Smooth muscle cell (in vitro differentiated cells): ENCODE measurements around the gene SMAD6. TPM values are rescaled to one million over a fixed set of nuclear protein-coding genes. Genes with fewer than 3 reads are reported as not detected.
A peak's percentile ranks its signal among the peaks of the same experiment; 100 is the strongest.

Experiments
- DNase-seq: peaks from one replicate; lab custom pipeline; 2025; ENCODE audit not compliant: unreplicated experiment; lab: John Stamatoyannopoulos, UW
- H2AFZ ChIP-seq: fragments of 200-600 bp; sonication (generic); 2 replicates; pipeline ENCODE4 v1.6.0; 2016; ENCODE audit warnings: antibody characterized with exemption, low read depth, mild to moderate bottlenecking
- H3F3A ChIP-seq: fragments of 200-600 bp; sonication (generic); 2 replicates; pipeline ENCODE4 v1.6.0; 2017; ENCODE audit warnings: antibody characterized with exemption, low read depth
- H3K27ac ChIP-seq: fragments of 200-600 bp; sonication (generic); 2 replicates; pipeline ENCODE4 v1.5.1; 2016; ENCODE audit warnings: low read depth, mild to moderate bottlenecking
- H3K27me3 ChIP-seq: fragments of 200-600 bp; sonication (generic); 2 replicates; pipeline ENCODE4 v1.6.1; 2016; ENCODE audit warnings: low read depth, mild to moderate bottlenecking
- H3K36me3 ChIP-seq: fragments of 200-600 bp; sonication (generic); 2 replicates; pipeline ENCODE4 v1.5.1; 2016; ENCODE audit warnings: low read depth
- H3K4me1 ChIP-seq: fragments of 200-600 bp; sonication (generic); 2 replicates; pipeline ENCODE4 v1.5.1; 2016; ENCODE audit warnings: low read depth
- H3K4me2 ChIP-seq: fragments of 200-600 bp; sonication (generic); 2 replicates; pipeline ENCODE4 v1.6.0; 2016; ENCODE audit warnings: mild to moderate bottlenecking
- H3K4me3 ChIP-seq: fragments of 200-600 bp; sonication (generic); 2 replicates; pipeline ENCODE4 v1.5.1; 2016; ENCODE audit warnings: mild to moderate bottlenecking
- H3K79me2 ChIP-seq: fragments of 200-600 bp; sonication (generic); 2 replicates; pipeline ENCODE4 v1.6.0; 2016; ENCODE audit warnings: low read depth, mild to moderate bottlenecking
- H3K9ac ChIP-seq: fragments of 200-600 bp; sonication (generic); 2 replicates; pipeline ENCODE4 v1.6.0; 2016; ENCODE audit warnings: low read depth
- H3K9me3 ChIP-seq: fragments of 200-600 bp; sonication (generic); replicated peaks from 2 replicates; pipeline ENCODE4 v1.5.1; 2016; ENCODE audit warnings: low read depth
- H4K20me1 ChIP-seq: fragments of 200-600 bp; sonication (generic); 2 replicates; pipeline ENCODE4 v1.6.0; 2016; ENCODE audit warnings: low read depth
- CTCF ChIP-seq: fragments of 200-600 bp; sonication (generic); IDR thresholded peaks from 2 replicates; pipeline ENCODE4 v1.5.1; 2017; ENCODE audit warnings: borderline replicate concordance, mild to moderate bottlenecking, antibody characterized with exemption; ENCODE audit not compliant: insufficient read depth, poor library complexity, severe bottlenecking
- WGBS: methylation state at CpG from one replicate; pipeline ENCODE4 v1.1.7; 2016; ENCODE audit warnings: low lambda C conversion rate; 5-methylcytosine and 5-hydroxymethylcytosine counted together
- polyA plus RNA-seq: library from polyadenylated mRNA; unstranded; fragments of >200 nt; fragmentation: Nextera tagmentation; extraction: Ambion mirVana; gene quantifications from 2 replicates; pipeline ENCODE4 v1.2.1, GENCODE V29; 2016
- total RNA-seq: library from RNA; depleted of rRNA; stranded (reverse); fragments of >200 nt; gene quantifications from 2 replicates; pipeline ENCODE4 v1.2.3, GENCODE V29; 2014

SMAD6 gene
- total and polyA plus RNA-seq, 2 experiments from 2014 or later: 42.6 to 44.0 TPM

DNA sequence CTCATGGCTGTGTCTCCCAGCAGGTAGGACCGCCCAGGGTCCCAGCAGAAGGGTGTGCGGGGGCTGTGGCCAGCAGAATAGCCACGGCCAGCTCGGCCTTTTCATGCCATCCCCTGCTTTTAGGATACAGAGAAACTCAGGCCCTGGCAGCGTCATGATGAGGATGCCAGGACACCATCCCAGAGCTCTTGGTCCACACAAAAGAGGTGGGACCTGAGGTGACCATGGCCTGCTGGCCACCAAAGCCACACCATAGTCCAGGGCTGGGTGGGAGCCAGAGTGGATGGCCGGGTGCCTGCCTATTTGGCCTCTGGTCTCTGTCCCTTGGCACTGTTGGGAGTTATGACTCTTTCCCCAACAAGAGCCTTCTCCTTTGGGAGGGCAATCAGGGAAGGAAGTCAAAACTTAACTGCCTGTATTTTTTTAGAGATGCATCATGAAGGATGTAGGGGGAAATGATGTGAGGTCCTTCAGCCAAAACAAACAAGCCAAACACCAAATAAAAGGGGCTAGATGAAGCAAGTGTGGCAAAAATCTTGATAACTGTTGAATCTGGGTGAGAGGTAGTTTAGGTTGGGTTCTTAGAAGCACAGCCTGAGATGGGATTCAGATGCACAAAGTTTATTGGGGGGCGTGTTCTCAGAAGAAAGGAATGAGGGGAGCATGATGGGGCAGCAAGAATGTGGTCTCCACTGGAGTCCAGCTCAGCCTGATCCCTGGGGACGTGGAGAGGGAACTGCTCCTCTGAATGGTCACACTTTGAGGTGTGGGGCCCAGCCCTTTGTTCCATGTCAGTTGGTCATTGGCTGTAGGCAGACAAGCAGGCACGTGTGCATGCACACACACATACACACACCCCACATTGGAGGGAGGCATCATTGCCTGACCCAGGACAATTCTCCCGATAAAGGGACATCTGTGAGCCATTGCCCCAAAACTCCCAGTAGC, 33.2 kb downstream of the SMAD6 start:
- peak overlapping the region; percentile 1 for H3K27ac ChIP-seq
- peaks cover 97% of the 10 kb centered on the region for H3K79me2 ChIP-seq
- no peaks in the 10 kb centered on the region for H3K9me3 ChIP-seq
- H3K9ac ChIP-seq: no peak overlapping the region
- no peak overlapping the region for H3K4me3 ChIP-seq
- DNase-seq: no peak
- peaks cover 6% of the 10 kb centered on the region for H3F3A ChIP-seq
- H3K27me3 ChIP-seq: no peaks in the 10 kb centered on the region
- peaks cover under 1% of the 10 kb centered on the region for H3K4me1 ChIP-seq
- no peak for TF ChIP-seq CTCF
- H3K36me3 ChIP-seq: no peaks in the 10 kb centered on the region
- H3K4me2 ChIP-seq: no peak overlapping the region
- WGBS: 88% methylated on average over 10 of the region's 10 CpGs
- H4K20me1 ChIP-seq: peaks cover 99% of the 10 kb centered on the region
- H2AFZ ChIP-seq: no peak overlapping the region

DNA sequence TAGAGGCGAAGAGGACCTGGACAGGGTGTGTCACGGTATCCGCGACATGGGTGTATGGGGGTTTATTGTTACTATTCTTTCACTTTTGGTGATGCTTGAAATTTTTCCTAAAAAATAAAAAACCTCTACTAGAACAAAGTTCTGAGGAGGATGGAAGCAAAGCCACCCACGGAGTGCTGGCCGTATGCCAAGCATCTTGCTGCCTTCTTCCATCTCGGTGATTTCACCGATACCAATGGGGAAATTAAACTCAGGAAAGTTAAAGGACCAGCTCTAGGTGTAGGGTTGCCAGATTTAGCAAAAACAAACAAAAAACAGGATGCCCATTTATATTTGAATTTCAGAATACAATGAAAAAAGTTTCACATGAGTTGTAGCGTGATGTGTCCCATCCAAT, 33.9 kb downstream of the SMAD6 start:
- Histone ChIP-seq H3F3A (peaks cover 10% of the 10 kb centered on the region), H3K4me1 (no peaks in the 10 kb centered on the region), H3K27me3 (no peaks in the 10 kb centered on the region), H3K27ac (no peak overlapping the region), H3K36me3 (no peaks in the 10 kb centered on the region), H4K20me1 (peaks cover 99% of the 10 kb centered on the region), H3K9me3 (no peaks in the 10 kb centered on the region), H3K79me2 (peaks cover 97% of the 10 kb centered on the region), H3K4me2 (no peak overlapping the region), H2AFZ (no peak overlapping the region), H3K4me3 (no peak overlapping the region), H3K9ac (no peak overlapping the region)
- 78% methylated on average over 9 of the region's 9 CpGs for WGBS
- DNase-seq: no peak
- no peak for TF ChIP-seq CTCF

DNA sequence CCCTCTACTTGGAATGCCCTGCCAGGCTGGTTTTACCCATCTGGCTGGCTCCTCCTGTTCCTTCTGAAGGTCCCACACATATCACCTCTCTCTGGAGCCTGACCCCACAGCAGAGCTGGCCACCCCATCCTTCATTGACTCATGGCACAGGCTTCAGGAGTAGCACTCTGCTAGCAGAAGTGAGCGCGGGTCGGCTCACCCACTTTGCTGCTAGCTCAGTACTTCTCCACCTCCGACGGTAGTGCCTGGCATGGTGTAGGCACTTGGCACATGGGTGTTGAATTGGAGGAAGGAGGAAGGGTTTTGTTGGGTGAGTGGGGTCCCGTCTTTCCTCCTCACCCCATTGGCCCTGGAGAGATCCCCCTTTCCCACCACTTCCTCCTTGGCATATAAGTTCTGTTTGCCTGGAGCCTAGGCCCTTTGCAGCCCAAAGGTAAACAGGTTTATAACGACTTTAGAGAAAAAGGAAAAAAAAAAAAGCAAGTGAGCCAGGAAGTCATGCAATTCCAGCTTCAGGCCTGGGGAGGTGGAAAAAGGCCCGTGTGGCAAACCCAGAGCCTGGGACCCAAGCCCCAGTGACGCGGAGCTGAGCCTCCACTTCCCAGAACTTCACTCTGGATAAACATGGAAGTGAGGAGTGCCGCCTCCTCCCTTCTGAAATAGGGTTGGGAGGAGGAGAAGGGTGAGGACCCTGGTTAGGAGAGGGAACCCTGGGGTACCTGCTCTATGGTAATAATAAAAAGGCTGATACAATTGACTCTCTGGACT, 35.4 kb downstream of the SMAD6 start:
- Histone ChIP-seq H3K27ac (peak overlapping the region; percentile 14), H2AFZ (no peak overlapping the region), H3K4me1 (no peaks in the 10 kb centered on the region), H3K4me3 (no peak overlapping the region), H3K9ac (no peak overlapping the region), H3K79me2 (peaks cover 100% of the 10 kb centered on the region), H4K20me1 (peaks cover 100% of the 10 kb centered on the region), H3K36me3 (no peaks in the 10 kb centered on the region), H3K9me3 (no peaks in the 10 kb centered on the region), H3F3A (peaks cover 10% of the 10 kb centered on the region), H3K27me3 (no peaks in the 10 kb centered on the region), H3K4me2 (no peak overlapping the region)
- no peak for TF ChIP-seq CTCF
- WGBS: 89% methylated on average over 11 of the region's 11 CpGs
- no peak for DNase-seq
